Skeletal muscle tissue (tissue), 4 donors: ENCODE data around the gene MTMR11. TPM values are rescaled to one million over a fixed set of nuclear protein-coding genes. Genes with fewer than 3 reads are reported as not detected.
A peak's percentile ranks its signal among the peaks of the same experiment; 100 is the strongest.

Experiments
- H3K27ac ChIP-seq: one replicate; pipeline ENCODE4 v1.7.0; 2013; ENCODE audit warnings: mild to moderate bottlenecking, low read depth, low read length, inconsistent platforms
- H3K27me3 ChIP-seq, 3 donors: one replicate each; pipeline ENCODE4 v1.7.0; 2013; ENCODE audit warnings: low read length in 3 of 3; ENCODE audit not compliant: control insufficient read depth in 3 of 3, insufficient read depth in 3 of 3
- H3K36me3 ChIP-seq, 3 donors: one replicate each; pipeline ENCODE4 v1.7.0; 2013; ENCODE audit warnings: low read length in 3 of 3; ENCODE audit not compliant: control insufficient read depth in 3 of 3, insufficient read depth in 3 of 3
- H3K4me1 ChIP-seq, 3 donors: one replicate each; pipeline ENCODE4 v1.7.0; 2013; ENCODE audit warnings: low read length in 3 of 3, mild to moderate bottlenecking in 3 of 3; ENCODE audit not compliant: control insufficient read depth in 3 of 3, insufficient read depth in 3 of 3
- H3K4me3 ChIP-seq, 3 donors: one replicate each; pipeline ENCODE4 v1.7.0; 2013; ENCODE audit warnings: low read length in 3 of 3
- H3K9ac ChIP-seq, 3 donors: one replicate each; pipeline ENCODE4 v1.7.0; 2013; ENCODE audit warnings: low read length in 3 of 3, mild to moderate bottlenecking in 3 of 3, moderate library complexity in 2 of 3, low read depth in 1 of 3
- H3K9me3 ChIP-seq, 3 donors: one replicate each; pipeline ENCODE4 v1.7.0; 2013; ENCODE audit warnings: low read length in 3 of 3; ENCODE audit not compliant: control insufficient read depth in 3 of 3
- total RNA-seq: library from RNA; depleted of rRNA; stranded (reverse); fragments of >200 nt; gene quantifications from one replicate; pipeline ENCODE4 v1.2.3, GENCODE V29; 2014
- donor health status: Osteomylitis.

MTMR11 gene
- total RNA-seq, 1 donor from 2014 or later: 6.8 TPM

GRCh38 chr1:149915429-149916192 is 21.1 kb downstream of the MTMR11 start:
- no peaks in the 10 kb centered on the region for H3K9me3 ChIP-seq
- no peaks in the 10 kb centered on the region for H3K36me3 ChIP-seq
- no peak overlapping the region for H3K9ac ChIP-seq
- H3K4me3 ChIP-seq: no peak overlapping the region
- no peak overlapping the region for H3K27ac ChIP-seq
- peaks cover 5 to 16% (median 11%) of the 10 kb centered on the region in 3 donors for H3K27me3 ChIP-seq
- no peaks in the 10 kb centered on the region for H3K4me1 ChIP-seq

GRCh38 chr1:149914545-149914944 is 22.1 kb downstream of the MTMR11 start:
- H3K4me3 ChIP-seq: no peak overlapping the region
- H3K9me3 ChIP-seq: no peaks in the 10 kb centered on the region
- H3K36me3 ChIP-seq: no peaks in the 10 kb centered on the region
- peaks cover 5 to 19% (median 11%) of the 10 kb centered on the region in 3 donors for H3K27me3 ChIP-seq
- H3K27ac ChIP-seq: no peak overlapping the region
- H3K4me1 ChIP-seq: no peaks in the 10 kb centered on the region
- no peak overlapping the region for H3K9ac ChIP-seq

- Histone ChIP-seq H3K27ac (no peak overlapping the region), H3K9ac (no peak overlapping the region), H3K4me3 (no peak overlapping the region), H3K27me3 (peaks cover 0 to 3% (median 2%) of the 10 kb centered on the region in 3 donors), H3K4me1 (no peaks in the 10 kb centered on the region), H3K9me3 (no peaks in the 10 kb centered on the region), H3K36me3 (peaks cover 0 to 2% (median 0%) of the 10 kb centered on the region in 3 donors)
Measured at GRCh38 chr1:149906570-149907075, 30.1 kb downstream of the MTMR11 start.

GRCh38 chr1:149903836-149904491 is 32.7 kb downstream of the MTMR11 start:
- H3K4me1 ChIP-seq: peaks cover 8 to 14% (median 9%) of the 10 kb centered on the region in 3 donors
- peaks cover 0 to 2% (median 0%) of the 10 kb centered on the region in 3 donors for H3K36me3 ChIP-seq
- H3K9ac ChIP-seq: peak overlapping the region in 1 of 3 donors; percentile 8
- no peak overlapping the region for H3K27ac ChIP-seq
- H3K9me3 ChIP-seq: no peaks in the 10 kb centered on the region
- H3K27me3 ChIP-seq: no peaks in the 10 kb centered on the region
- H3K4me3 ChIP-seq: no peak overlapping the region

- Histone ChIP-seq H3K36me3 (peaks cover 0 to 2% (median 0%) of the 10 kb centered on the region in 3 donors), H3K27me3 (no peaks in the 10 kb centered on the region), H3K9me3 (no peaks in the 10 kb centered on the region), H3K4me3 (peak within 1 kb of the TSS; percentile 89 to 96 (median 95)), H3K4me1 (peaks cover 8 to 14% (median 9%) of the 10 kb centered on the region in 3 donors), H3K27ac (peak within 1 kb of the TSS; percentile 73), H3K9ac (peak within 1 kb of the TSS; percentile 90)
Measured at GRCh38 chr1:149899460-149900284, 37.0 kb downstream of the MTMR11 start, which contains the start of gene BOLA1. Gene BOLA1, plus strand, starts transcription at chr1:149899568. Its CDS starts 492 bp downstream, at chr1:149900060.

- H3K9ac ChIP-seq: no peak overlapping the region
- no peak overlapping the region for H3K4me3 ChIP-seq
- no peak overlapping the region for H3K27ac ChIP-seq
- H3K9me3 ChIP-seq: no peaks in the 10 kb centered on the region
- H3K4me1 ChIP-seq: peaks cover 8 to 14% (median 9%) of the 10 kb centered on the region in 3 donors
- no peaks in the 10 kb centered on the region for H3K27me3 ChIP-seq
- no peaks in the 10 kb centered on the region for H3K36me3 ChIP-seq
Measured at GRCh38 chr1:149896575-149896974, 40.1 kb downstream of the MTMR11 start.

GRCh38 chr1:149888999-149889289 is 47.7 kb downstream of the MTMR11 start:
- no peaks in the 10 kb centered on the region for H3K9me3 ChIP-seq
- no peaks in the 10 kb centered on the region for H3K27me3 ChIP-seq
- H3K27ac ChIP-seq: peak overlapping the region; percentile 97
- H3K4me3 ChIP-seq: peak overlapping the region; percentile 76 to 92 (median 77)
- H3K36me3 ChIP-seq: no peaks in the 10 kb centered on the region
- H3K9ac ChIP-seq: peak overlapping the region; percentile 72 to 86 (median 73)
- H3K4me1 ChIP-seq: peaks cover 16 to 21% (median 20%) of the 10 kb centered on the region in 3 donors

- Histone ChIP-seq H3K27ac (peak overlapping the region; percentile 97), H3K9me3 (no peaks in the 10 kb centered on the region), H3K4me1 (peaks cover 19 to 26% (median 25%) of the 10 kb centered on the region in 3 donors), H3K9ac (peak overlapping the region; percentile 72 to 86 (median 73)), H3K4me3 (peak overlapping the region; percentile 76 to 92 (median 77)), H3K36me3 (no peaks in the 10 kb centered on the region), H3K27me3 (no peaks in the 10 kb centered on the region)
Measured at GRCh38 chr1:149888247-149888998, 48.3 kb downstream of the MTMR11 start.
